NCI-H526 (cell line): ENCODE results near the gene UBE2J2.

ENCODE experiments used
- DNase-seq, 2 experiments: peaks; one replicate each; lab custom pipeline; 2025; lab: John Stamatoyannopoulos, UW

Gene UBE2J2

GRCh38 chr1:1295154-1295923 is 21.7 kb upstream of the UBE2J2 start:
- DNase-seq: no peak

GRCh38 chr1:1294250-1294890 is 20.7 kb upstream of the UBE2J2 start:
- no peak for DNase-seq

- no peak for DNase-seq
These were observed 19.9 kb upstream of the UBE2J2 start for GRCh38 chr1:1293263-1294249.

- DNase-seq: no peak
These were observed 19.2 kb upstream of the UBE2J2 start for GRCh38 chr1:1292851-1293250.

GRCh38 chr1:1292442-1292779 is 18.8 kb upstream of the UBE2J2 start:
- DNase-seq: no peak

GRCh38 chr1:1291548-1292441 is 18.1 kb upstream of the UBE2J2 start:
- DNase-seq: peak; percentile 78 to 94

GRCh38 chr1:1291023-1291528 is 17.4 kb upstream of the UBE2J2 start:
- peak in 1 of 2 experiments; percentile 72 for DNase-seq

GRCh38 chr1:1290238-1290731 is 16.6 kb upstream of the UBE2J2 start:
- peak in 1 of 2 experiments; percentile 88 for DNase-seq

GRCh38 chr1:1287288-1288110 is 13.8 kb upstream of the UBE2J2 start:
- peak in 1 of 2 experiments; percentile 68 for DNase-seq

- DNase-seq: no peak
These were observed 12.9 kb upstream of the UBE2J2 start for GRCh38 chr1:1286313-1287261.

- DNase-seq: no peak
These were observed 12.1 kb upstream of the UBE2J2 start for GRCh38 chr1:1285611-1286311.

GRCh38 chr1:1285102-1285571 is 11.5 kb upstream of the UBE2J2 start:
- DNase-seq: no peak

- DNase-seq: no peak
These were observed 10.8 kb upstream of the UBE2J2 start for GRCh38 chr1:1284221-1285101.

GRCh38 chr1:1283821-1284220 is 10.2 kb upstream of the UBE2J2 start:
- peak in 1 of 2 experiments; percentile 75 for DNase-seq

GRCh38 chr1:1282998-1283397 is 9.3 kb upstream of the UBE2J2 start:
- DNase-seq: no peak

GRCh38 chr1:1281533-1282321 is 8.1 kb upstream of the UBE2J2 start:
- no peak for DNase-seq
